Activated T-helper 1 cell treated with anti-CD3 and anti-CD28 coated beads, Interleukin-2, amount 50 U/mL, for 16 hours (primary cell): ENCODE measurements around the gene CACNA1B.

ENCODE experiments used
- DNase-seq, 2 donors: peaks; one replicate each; pipeline ENCODE4 v3.0.0-alpha.2; 2020; ENCODE audit warnings: low read depth in 1 of 2, low spot score in 1 of 2

Gene CACNA1B

DNA sequence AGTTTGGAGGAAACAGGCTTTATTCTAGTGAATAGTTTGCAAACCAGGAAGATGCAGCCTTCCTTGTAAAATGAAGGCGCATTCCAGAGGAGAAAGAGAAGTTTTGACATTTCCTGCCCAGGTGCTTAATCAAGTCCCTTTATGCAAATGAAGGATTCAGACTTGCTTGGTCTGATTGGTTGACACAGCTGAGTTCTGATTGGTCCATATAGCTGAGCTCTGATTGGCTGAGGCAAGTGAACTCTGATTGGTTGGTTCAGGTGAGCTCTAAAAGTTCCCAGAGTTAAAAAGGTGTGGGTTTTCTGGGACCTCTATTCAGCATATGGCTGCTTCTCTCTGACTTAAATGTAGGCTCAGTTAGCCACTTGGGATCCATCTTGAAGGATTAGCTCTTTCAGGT lies 151.0 kb downstream of the CACNA1B start:
- DNase-seq, result no peak

DNA sequence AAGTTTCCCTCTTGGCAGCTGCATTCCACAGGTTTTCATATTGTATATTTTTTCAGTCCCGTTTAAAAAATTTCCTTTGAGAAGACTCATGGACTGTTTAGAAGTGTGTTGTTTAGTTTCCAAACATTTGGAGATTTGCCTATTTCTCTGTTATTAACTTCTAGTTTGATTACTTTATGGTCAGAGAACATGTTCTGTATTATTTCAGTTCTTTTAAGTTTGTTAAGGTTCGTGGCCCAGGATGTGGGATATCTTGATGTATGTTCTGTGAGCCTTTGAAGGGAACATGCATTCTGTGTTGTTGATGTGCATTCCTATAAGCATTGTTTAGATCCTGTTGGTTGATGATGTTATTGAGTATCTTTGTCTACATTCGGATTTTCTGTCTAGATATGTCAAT lies 153.6 kb downstream of the CACNA1B start:
- no peak for DNase-seq

DNA sequence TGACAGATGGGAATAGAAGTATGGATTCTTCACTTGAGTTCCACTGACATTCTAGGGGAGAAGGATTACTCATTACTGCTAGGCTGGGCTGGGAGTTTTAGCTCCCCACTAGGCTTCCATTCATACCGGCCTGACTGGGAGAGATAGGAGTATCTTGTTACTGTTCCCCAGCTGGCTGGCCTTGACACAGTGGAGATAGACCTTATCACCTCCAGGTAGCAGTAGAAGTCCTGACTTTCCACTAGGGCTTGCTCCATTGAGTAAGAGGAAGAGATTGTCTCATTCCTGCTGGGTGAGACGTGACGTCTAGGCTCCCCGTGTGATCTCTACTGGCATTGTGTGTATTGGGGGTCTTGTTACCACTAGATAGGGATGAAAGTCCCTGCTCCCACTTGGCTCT lies 156.4 kb downstream of the CACNA1B start:
- no peak for DNase-seq

DNA sequence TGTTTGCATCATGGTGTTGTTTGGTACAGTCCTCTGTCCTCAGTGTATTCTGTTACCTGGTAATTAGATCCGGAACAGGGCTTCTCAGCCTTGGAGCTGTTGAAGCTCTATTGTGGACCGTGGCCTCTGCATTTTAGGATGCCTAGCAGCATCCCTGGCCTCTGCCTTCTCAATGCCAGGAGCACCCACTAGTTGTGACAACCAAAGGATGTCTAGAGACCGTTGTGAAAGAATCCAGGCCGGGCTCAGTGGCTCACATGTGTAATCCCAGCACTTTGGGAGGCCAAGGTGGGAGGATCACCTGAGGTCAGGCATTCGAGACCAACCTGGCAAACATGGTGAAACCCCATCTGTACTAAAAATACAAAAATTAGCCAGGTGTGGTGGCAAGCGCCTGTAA lies 159.6 kb downstream of the CACNA1B start:
- no peak for DNase-seq

DNA sequence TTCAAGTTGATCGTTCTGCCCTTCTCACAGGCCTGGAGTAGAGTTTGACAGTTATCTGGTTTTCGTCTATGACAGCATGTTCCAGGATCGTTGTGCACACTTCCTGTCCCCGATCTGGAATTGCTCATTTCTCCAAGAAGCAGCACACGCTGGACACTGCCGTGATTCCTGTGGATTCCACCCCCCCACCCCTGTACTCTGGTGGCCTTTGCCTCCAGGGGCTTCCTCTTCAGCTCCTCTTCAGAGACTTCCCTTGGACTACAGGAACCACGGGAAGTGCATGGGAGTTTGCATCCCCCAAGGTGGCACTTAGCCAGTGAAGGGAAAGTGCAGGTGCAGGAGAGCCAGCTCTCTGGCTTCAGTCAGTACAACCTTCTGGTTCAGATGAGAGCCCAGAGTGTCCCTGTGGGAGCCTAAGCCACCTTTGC lies 160.7 kb downstream of the CACNA1B start:
- no peak for DNase-seq

- DNase-seq, result no peak
Observed at GRCh38 chr9:138040446-138041430, 163.2 kb downstream of the CACNA1B start.

DNA sequence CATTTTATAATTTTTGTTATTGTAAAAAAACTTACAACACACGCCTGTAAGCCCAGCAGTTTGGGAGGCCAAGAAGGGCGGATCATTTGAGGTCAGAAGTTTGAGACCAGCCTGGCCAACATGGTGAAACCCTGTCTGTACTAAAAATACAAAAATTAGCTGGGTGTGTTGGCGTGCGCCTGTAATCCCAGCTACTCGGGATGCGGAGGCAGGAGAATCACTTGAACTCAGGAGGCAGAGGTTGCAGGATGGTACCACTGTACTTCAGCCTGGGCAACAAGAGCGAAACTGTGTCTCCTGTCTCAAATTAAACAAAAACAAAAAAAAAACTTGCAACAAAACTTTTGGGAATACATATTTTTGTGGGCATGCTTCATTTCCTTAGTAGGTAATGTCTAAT lies 164.6 kb downstream of the CACNA1B start:
- DNase-seq, result no peak

DNA sequence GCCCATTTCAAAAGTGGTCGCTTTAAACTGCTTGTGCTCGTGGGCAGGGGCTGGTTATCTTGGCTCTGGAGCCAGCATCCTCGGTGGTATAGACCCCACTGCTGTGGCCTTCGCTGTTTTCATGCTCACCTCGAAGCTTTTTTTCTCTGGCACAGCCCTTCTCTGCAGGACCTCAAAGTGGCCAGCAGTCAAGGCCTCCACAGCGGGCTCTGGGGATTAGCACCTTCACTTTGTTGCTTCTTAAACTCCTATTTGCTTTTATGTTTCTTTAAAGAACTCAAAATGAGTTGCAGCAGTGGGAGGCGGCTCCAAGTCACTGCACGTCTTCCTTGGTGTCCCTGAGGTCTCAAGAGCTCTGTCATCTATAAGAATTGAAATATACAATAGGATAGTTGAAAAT lies 165.1 kb downstream of the CACNA1B start:
- DNase-seq, result no peak

- no peak for DNase-seq
Observed at GRCh38 chr9:138043061-138043410, 165.5 kb downstream of the CACNA1B start.

GRCh38 chr9:138043411-138044345 lies 166.1 kb downstream of the CACNA1B start:
- no peak for DNase-seq

GRCh38 chr9:138044485-138045383 lies 167.2 kb downstream of the CACNA1B start:
- no peak for DNase-seq

GRCh38 chr9:138045541-138046490 lies 168.2 kb downstream of the CACNA1B start:
- DNase-seq, result no peak

DNA sequence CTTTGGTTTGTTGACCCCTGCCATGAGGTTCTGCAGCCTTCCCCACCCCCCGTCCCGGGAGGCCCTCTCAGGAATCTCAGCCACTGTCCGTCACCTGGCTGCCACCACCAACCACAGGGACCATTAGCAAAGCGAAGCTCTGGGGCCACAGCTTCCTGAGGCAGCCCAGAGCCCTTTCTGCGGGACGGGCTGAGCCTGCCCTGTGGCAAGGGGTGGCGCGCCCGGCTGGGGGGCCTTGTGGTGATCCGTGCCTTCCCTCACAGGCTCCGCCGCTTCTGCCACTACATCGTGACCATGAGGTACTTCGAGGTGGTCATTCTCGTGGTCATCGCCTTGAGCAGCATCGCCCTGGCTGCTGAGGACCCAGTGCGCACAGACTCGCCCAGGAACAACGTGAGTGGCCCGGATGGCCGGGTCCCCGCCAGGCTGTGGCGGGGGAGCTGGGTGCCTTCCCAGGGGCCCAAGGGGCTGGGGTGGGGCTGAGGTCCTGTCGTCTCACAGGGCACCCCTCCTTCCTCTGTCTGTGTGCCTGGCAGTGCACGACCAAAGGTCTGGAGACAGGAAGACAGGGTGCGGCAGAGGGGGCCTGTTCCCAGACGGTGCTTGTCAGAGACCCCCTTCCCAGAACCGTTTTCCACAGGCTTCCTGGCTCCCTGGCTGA lies 169.2 kb downstream of the CACNA1B start:
- no peak for DNase-seq

DNA sequence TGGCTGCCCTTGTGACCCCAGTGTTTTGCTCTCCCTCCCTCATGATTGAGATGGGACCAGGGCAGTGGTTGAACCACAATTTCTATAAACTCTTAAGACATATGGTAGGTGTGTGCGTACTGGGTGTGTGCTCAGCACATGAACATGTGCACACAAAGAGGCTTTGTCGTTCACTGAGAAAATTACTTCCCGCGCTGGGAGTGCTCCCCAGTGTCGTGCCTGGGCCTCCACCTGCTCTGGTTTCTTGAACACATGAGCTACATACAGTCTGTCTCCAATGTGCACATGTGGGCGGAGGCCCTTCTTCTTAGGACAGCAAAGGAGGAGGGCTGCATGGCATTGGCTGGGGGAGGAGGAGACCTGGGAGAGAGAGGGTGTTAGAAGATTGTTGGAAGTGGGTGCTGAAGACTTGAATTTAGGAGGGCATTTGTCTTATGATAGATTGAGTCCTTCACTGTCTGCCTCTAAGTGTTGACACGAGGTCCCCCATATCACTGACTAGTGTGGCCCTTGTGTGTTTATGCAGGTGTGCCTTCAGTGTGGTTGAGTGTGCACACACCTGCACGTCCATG lies 170.0 kb downstream of the CACNA1B start:
- no peak for DNase-seq

GRCh38 chr9:138048184-138048583 lies 170.6 kb downstream of the CACNA1B start:
- DNase-seq, result no peak

- no peak for DNase-seq
Observed at GRCh38 chr9:138049085-138049778, 171.7 kb downstream of the CACNA1B start.

DNA sequence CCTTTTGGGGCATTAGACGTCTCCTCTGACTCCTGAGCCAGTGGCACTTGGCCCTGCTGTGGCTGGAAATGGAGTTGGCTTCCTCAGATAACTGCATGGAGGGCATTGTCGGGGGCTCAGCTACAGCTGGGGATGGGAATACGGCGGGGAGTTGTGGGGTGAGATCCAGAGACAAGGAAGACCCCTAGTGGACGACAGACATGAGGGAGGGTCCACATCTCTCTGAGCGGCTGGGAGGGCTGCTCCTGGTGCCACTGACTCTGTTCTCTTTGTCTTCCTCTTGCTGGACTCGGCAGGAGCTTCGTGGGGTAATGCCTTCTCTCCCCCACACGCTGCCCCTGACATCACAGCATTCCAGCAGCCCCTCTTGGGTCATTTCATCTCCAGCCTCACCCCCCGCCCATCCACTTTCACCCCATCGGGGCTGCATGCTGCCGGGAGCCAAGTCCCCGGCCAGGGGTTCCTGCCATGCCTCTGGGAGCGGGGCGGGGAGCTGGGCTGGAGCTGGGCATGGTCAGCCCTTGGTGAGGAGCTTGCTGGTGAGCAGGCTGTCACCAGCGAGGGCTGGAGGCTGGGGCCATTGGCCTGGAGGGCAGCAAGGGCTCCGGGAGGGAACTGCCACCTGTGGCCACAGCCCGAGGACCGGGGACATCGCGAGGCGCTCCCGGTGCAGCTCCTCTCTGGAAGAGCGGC lies 172.3 kb downstream of the CACNA1B start:
- DNase-seq, result no peak
